HL-60 (cell line): Measurements from ENCODE around the gene CLDN10.

Source experiments
- DNase-seq, 2 experiments: peaks; one replicate each; pipeline ENCODE4 v3.0.0-alpha.2; 2010 to 2020; ENCODE audit warnings: low read depth in 1 of 2, low spot score in 1 of 2
- H3K27ac ChIP-seq: fragments of 250-450 bp; sonication (Bioruptor Pico); replicated peaks from 2 replicates; pipeline ENCODE4 v1.5.1; 2020; ENCODE audit warnings: mild to moderate bottlenecking, moderate library complexity
- H3K27me3 ChIP-seq: fragments of 250-450 bp; sonication (Bioruptor Pico); 2 replicates; pipeline ENCODE4 v1.5.1; 2021; ENCODE audit warnings: mild to moderate bottlenecking, moderate library complexity; ENCODE audit not compliant: insufficient read depth, poor library complexity, severe bottlenecking
- H3K4me3 ChIP-seq: replicated peaks from 2 replicates; pipeline ENCODE4 v1.5.1; 2011; ENCODE audit warnings: mild to moderate bottlenecking, control low read depth, low read length; ENCODE audit not compliant: insufficient read depth
- GABPA ChIP-seq: IDR thresholded peaks from 2 replicates; pipeline ENCODE4 v1.6.1; 2012; ENCODE audit warnings: low read depth
- POLR2AphosphoS5 ChIP-seq: IDR thresholded peaks from 2 replicates; pipeline ENCODE4 v1.6.1; 2012; ENCODE audit warnings: low read depth
- SPI1 ChIP-seq: IDR thresholded peaks from 2 replicates; pipeline ENCODE4 v1.6.1; 2012; ENCODE audit warnings: low read depth, mild to moderate bottlenecking, borderline replicate concordance
- TF ChIP-seq, protein P1 (sequence below): IDR thresholded peaks from one replicate; pipeline ENCODE4 v1.5.1; 2011; ENCODE audit warnings: low read length, control low read depth, inconsistent platforms; ENCODE audit not compliant: insufficient read depth
- TF ChIP-seq, protein P2 (sequence below): IDR thresholded peaks from 2 replicates; pipeline ENCODE4 v1.6.1; 2012; ENCODE audit warnings: low read depth; ENCODE audit not compliant: insufficient replicate concordance

The CLDN10 gene

DNA sequence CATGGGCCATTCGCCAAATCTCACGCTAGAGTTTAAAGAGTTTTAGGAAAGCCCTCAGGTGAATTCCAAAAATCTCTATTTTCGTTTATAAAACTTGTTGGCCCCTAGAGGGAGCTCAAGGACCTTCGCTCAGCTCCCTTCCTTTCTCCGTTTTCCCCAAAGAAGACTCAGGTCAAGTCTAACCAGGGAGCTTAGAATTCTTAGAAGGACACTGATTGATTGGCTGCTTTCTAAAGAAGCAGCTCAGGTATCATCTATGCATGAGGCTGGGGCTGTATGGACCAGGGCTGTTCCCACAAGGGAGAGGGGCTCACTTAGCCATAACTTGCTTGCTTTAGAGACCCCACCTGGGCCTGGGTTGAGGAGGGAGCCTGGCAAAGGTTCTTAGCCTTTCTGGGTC is 71.5 kb downstream of the CLDN10 start:
- H3K4me3 ChIP-seq, result no peak overlapping the region
- DNase-seq, result peak in 1 of 2 experiments; percentile 51
- H3K27me3 ChIP-seq, result no peaks in the 10 kb centered on the region
- TF ChIP-seq, protein P1, sequence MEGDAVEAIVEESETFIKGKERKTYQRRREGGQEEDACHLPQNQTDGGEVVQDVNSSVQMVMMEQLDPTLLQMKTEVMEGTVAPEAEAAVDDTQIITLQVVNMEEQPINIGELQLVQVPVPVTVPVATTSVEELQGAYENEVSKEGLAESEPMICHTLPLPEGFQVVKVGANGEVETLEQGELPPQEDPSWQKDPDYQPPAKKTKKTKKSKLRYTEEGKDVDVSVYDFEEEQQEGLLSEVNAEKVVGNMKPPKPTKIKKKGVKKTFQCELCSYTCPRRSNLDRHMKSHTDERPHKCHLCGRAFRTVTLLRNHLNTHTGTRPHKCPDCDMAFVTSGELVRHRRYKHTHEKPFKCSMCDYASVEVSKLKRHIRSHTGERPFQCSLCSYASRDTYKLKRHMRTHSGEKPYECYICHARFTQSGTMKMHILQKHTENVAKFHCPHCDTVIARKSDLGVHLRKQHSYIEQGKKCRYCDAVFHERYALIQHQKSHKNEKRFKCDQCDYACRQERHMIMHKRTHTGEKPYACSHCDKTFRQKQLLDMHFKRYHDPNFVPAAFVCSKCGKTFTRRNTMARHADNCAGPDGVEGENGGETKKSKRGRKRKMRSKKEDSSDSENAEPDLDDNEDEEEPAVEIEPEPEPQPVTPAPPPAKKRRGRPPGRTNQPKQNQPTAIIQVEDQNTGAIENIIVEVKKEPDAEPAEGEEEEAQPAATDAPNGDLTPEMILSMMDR, result peak; percentile 23
- no peak for TF ChIP-seq POLR2AphosphoS5
- no peak overlapping the region for H3K27ac ChIP-seq

DNA sequence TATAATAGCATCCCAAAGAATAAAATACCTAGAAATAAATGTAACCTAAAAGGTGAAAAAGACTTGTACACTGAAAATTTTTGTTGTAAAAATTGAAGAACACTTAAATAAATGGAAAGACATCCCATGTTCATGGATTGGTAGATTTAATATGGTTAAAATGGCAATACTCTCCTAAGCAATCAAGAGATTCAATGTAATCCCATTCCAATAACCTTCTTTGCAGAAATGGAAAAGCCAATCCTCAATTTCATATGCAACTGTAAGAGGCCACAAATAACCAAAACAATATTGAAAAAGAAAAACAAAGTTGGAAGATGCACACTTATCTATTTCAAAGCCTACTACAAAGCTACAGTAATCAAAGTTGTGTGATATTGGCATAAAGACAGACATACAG is 74.2 kb downstream of the CLDN10 start:
- Histone ChIP-seq H3K27ac (no peak overlapping the region), H3K4me3 (no peak overlapping the region), H3K27me3 (no peaks in the 10 kb centered on the region)
- no peak for DNase-seq
- no peak for TF ChIP-seq SPI1
- no peak for TF ChIP-seq GABPA
- TF ChIP-seq, protein P2, sequence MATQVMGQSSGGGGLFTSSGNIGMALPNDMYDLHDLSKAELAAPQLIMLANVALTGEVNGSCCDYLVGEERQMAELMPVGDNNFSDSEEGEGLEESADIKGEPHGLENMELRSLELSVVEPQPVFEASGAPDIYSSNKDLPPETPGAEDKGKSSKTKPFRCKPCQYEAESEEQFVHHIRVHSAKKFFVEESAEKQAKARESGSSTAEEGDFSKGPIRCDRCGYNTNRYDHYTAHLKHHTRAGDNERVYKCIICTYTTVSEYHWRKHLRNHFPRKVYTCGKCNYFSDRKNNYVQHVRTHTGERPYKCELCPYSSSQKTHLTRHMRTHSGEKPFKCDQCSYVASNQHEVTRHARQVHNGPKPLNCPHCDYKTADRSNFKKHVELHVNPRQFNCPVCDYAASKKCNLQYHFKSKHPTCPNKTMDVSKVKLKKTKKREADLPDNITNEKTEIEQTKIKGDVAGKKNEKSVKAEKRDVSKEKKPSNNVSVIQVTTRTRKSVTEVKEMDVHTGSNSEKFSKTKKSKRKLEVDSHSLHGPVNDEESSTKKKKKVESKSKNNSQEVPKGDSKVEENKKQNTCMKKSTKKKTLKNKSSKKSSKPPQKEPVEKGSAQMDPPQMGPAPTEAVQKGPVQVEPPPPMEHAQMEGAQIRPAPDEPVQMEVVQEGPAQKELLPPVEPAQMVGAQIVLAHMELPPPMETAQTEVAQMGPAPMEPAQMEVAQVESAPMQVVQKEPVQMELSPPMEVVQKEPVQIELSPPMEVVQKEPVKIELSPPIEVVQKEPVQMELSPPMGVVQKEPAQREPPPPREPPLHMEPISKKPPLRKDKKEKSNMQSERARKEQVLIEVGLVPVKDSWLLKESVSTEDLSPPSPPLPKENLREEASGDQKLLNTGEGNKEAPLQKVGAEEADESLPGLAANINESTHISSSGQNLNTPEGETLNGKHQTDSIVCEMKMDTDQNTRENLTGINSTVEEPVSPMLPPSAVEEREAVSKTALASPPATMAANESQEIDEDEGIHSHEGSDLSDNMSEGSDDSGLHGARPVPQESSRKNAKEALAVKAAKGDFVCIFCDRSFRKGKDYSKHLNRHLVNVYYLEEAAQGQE, result no peak
- no peak for TF ChIP-seq POLR2AphosphoS5
- TF ChIP-seq, protein P1, result no peak

DNA sequence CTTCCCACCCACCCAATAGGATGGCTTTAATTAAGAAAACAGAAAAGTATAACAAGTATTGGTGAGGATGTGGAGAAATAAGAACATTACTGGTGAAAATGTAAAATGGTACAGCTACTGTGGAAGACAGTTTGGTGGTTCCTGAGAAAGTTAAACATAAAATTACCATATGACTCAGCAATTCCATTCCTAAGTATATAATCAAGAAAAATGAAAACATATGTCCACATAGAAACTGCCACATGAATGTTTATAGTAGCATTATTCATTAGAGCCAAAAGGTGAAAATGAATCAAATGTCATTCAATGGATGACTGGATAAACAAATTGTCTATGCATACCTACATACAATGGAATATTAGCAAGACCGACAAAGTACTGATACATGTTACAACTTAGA is 75.1 kb downstream of the CLDN10 start:
- TF ChIP-seq POLR2AphosphoS5 (no peak), GABPA (no peak), SPI1 (no peak)
- TF ChIP-seq, protein P2, result no peak
- TF ChIP-seq, protein P1, result no peak
- no peak overlapping the region for H3K27ac ChIP-seq
- no peaks in the 10 kb centered on the region for H3K27me3 ChIP-seq
- no peak overlapping the region for H3K4me3 ChIP-seq
- no peak for DNase-seq

DNA sequence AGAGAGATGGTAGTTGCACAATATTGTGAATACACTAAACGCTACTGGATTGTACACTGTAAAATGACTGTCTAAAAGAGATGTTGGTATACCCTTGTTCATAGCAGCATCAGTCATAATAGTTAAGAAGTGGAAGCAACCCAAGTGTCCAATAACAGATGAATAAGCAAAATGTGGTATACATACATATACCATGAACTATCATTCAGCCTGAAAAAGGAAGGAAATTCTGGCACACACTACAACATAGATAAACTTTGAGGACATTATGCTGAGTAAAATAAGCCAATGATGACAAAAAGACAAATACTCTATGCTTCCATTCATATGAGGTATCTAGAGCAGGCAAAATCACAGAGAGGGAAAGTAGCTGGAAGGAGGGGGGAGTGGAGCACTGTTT is 76.0 kb downstream of the CLDN10 start:
- no peak for DNase-seq
- Histone ChIP-seq H3K4me3 (no peak overlapping the region), H3K27me3 (no peaks in the 10 kb centered on the region), H3K27ac (no peak overlapping the region)
- TF ChIP-seq POLR2AphosphoS5, result no peak
